ENCODE measurements around the gene SOST. TPM values are rescaled to one million over a fixed set of nuclear protein-coding genes. Genes with fewer than 3 reads are reported as not detected.

SOST gene
- total and polyA plus RNA-seq, 3 experiments from 2014 or later: not detected

DNA sequence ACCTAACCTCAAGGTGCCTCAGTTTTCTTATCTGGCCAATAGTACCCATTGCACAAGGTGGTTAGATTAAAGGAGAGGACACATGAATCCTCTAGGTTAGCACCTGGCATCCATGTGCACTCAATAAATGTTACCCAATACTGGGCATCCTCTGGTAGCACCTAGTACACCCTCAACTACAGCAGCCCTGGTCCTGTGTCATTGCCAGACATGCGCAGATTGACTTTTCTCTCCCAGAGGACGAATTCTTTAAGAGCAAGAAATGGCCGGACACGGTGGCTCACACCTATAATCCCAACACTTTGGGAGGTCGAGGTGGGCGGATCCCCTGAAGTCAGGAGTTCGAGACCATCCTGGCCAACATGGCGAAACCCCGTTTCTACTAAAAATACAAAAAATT, 12.9 kb upstream of the SOST start:
- no peak for DNase-seq
- no peak overlapping the region for H3K27ac Mint-ChIP-seq
- H3K4me3 ChIP-seq (ENCODE audit: low read length): no peak overlapping the region
- no peaks in the 10 kb centered on the region for H3K9me3 Mint-ChIP-seq
- H3K27me3 Mint-ChIP-seq: no peaks in the 10 kb centered on the region
- H3K27me3 ChIP-seq (ENCODE audit: insufficient read depth, low read length, poor library complexity, severe bottlenecking): no peaks in the 10 kb centered on the region
- ChIA-PET POLR2A (no interaction called here), CTCF (interaction anchor here (1.1 kb wide), 1 partner anchor 77 kb away, joined by 4 read pairs; no protein-coding TSS in a partner anchor)
- H3K4me3 Mint-ChIP-seq: no peak overlapping the region
- H3K9me3 ChIP-seq (ENCODE audit: low read length): no peaks in the 10 kb centered on the region
- H3K36me3 ChIP-seq (ENCODE audit: insufficient read depth, low read length): no peaks in the 10 kb centered on the region
- peaks cover 3 to 50% (median 18%) of the 10 kb centered on the region in 3 donors for H3K36me3 Mint-ChIP-seq
- H3K4me1 ChIP-seq (ENCODE audit: insufficient read depth, low read length): no peaks in the 10 kb centered on the region
- H3K27ac ChIP-seq (ENCODE audit: low read depth, low read length): no peak overlapping the region
- H3K4me1 Mint-ChIP-seq: peaks cover 0 to 14% (median 0%) of the 10 kb centered on the region in 3 donors

- no peaks in the 10 kb centered on the region for H3K9me3 Mint-ChIP-seq
- Histone ChIP-seq H3K27ac (ENCODE audit: low read depth, low read length) (no peak overlapping the region), H3K4me1 (ENCODE audit: insufficient read depth, low read length) (no peaks in the 10 kb centered on the region), H3K36me3 (ENCODE audit: insufficient read depth, low read length) (no peaks in the 10 kb centered on the region), H3K27me3 (ENCODE audit: insufficient read depth, low read length, poor library complexity, severe bottlenecking) (no peaks in the 10 kb centered on the region), H3K4me3 (ENCODE audit: low read length) (no peak overlapping the region), H3K9me3 (ENCODE audit: low read length) (no peaks in the 10 kb centered on the region)
- no peak overlapping the region for H3K4me3 Mint-ChIP-seq
- no peak for DNase-seq
- H3K36me3 Mint-ChIP-seq: peaks cover 3 to 50% (median 19%) of the 10 kb centered on the region in 3 donors
- ChIA-PET POLR2A (no interaction called here), CTCF (no interaction called here)
- peaks cover 0 to 14% (median 0%) of the 10 kb centered on the region in 3 donors for H3K4me1 Mint-ChIP-seq
- no peak overlapping the region for H3K27ac Mint-ChIP-seq
- H3K27me3 Mint-ChIP-seq: no peaks in the 10 kb centered on the region
Measured at GRCh38 chr17:43770957-43771356, 12.4 kb upstream of the SOST start.

DNA sequence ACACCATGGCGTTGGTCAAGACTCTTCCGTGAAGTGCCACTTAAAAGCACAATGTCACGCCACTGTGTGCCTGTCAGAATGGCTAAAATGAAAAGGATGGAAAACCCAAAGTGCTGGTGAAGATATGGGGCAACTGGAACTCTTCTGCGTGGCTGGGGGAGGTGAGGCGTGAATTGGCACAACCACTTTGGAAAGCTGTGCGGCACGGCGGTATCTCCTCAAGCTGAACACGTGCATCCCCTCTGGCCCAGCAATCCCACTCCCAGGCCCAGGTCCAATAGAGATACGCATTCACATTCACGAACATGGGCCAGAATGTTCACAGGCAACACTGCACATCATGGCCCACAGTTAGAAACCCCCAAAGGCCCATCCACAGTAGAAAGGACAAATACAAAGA, 11.3 kb upstream of the SOST start:
- H3K27me3 Mint-ChIP-seq: no peaks in the 10 kb centered on the region
- no peak overlapping the region for H3K27ac ChIP-seq (ENCODE audit: low read depth, low read length)

GRCh38 chr17:43769426-43769825, 10.8 kb upstream of the SOST start:
- no peak overlapping the region for H3K27ac ChIP-seq (ENCODE audit: low read depth, low read length)
- no peaks in the 10 kb centered on the region for H3K27me3 ChIP-seq (ENCODE audit: insufficient read depth, low read length, poor library complexity, severe bottlenecking)
- CTCF ChIA-PET: interaction anchor here (0.6 to 2.1 kb wide), 3 partner anchors 9 to 84 kb away, joined by 3 to 7 read pairs (median 4); no protein-coding TSS in a partner anchor
- no peaks in the 10 kb centered on the region for H3K9me3 ChIP-seq (ENCODE audit: low read length)
- Mint-ChIP-seq H3K27me3 (no peaks in the 10 kb centered on the region), H3K4me1 (peaks cover 0 to 12% (median 0%) of the 10 kb centered on the region in 3 donors), H3K9me3 (no peaks in the 10 kb centered on the region), H3K36me3 (peaks cover 3 to 45% (median 19%) of the 10 kb centered on the region in 3 donors), H3K27ac (peak overlapping the region in 1 of 8 donors; percentile 29), H3K4me3 (no peak overlapping the region)
- H3K36me3 ChIP-seq (ENCODE audit: insufficient read depth, low read length): no peaks in the 10 kb centered on the region
- POLR2A ChIA-PET: no interaction called here
- no peaks in the 10 kb centered on the region for H3K4me1 ChIP-seq (ENCODE audit: insufficient read depth, low read length)
- H3K4me3 ChIP-seq (ENCODE audit: low read length): no peak overlapping the region
- no peak for DNase-seq

More for the DNA sequence above, 11.3 kb upstream of the SOST start:
- peaks cover 3 to 48% (median 19%) of the 10 kb centered on the region in 3 donors for H3K36me3 Mint-ChIP-seq
- Histone ChIP-seq H3K9me3 (ENCODE audit: low read length) (no peaks in the 10 kb centered on the region), H3K4me1 (ENCODE audit: insufficient read depth, low read length) (no peaks in the 10 kb centered on the region), H3K27me3 (ENCODE audit: insufficient read depth, low read length, poor library complexity, severe bottlenecking) (no peaks in the 10 kb centered on the region), H3K4me3 (ENCODE audit: low read length) (no peak overlapping the region), H3K36me3 (ENCODE audit: insufficient read depth, low read length) (no peaks in the 10 kb centered on the region)
- no peak for DNase-seq
- H3K4me3 Mint-ChIP-seq: no peak overlapping the region
- POLR2A ChIA-PET: no interaction called here
- peak overlapping the region in 1 of 8 donors; percentile 29 for H3K27ac Mint-ChIP-seq
- H3K4me1 Mint-ChIP-seq: peaks cover 0 to 12% (median 0%) of the 10 kb centered on the region in 3 donors
- H3K9me3 Mint-ChIP-seq: no peaks in the 10 kb centered on the region
- CTCF ChIA-PET: interaction anchor here (0.6 to 2.1 kb wide), 3 partner anchors 9 to 84 kb away, joined by 3 to 7 read pairs (median 4); no protein-coding TSS in a partner anchor

GRCh38 chr17:43768943-43769342, 10.4 kb upstream of the SOST start:
- H3K9me3 ChIP-seq (ENCODE audit: low read length): no peaks in the 10 kb centered on the region
- Mint-ChIP-seq H3K9me3 (no peaks in the 10 kb centered on the region), H3K4me1 (peaks cover 0 to 12% (median 0%) of the 10 kb centered on the region in 3 donors), H3K36me3 (peaks cover 3 to 42% (median 19%) of the 10 kb centered on the region in 3 donors), H3K4me3 (no peak overlapping the region), H3K27me3 (peaks cover 0 to under 1% of the 10 kb centered on the region in 2 donors), H3K27ac (no peak overlapping the region)
- H3K36me3 ChIP-seq (ENCODE audit: insufficient read depth, low read length): no peaks in the 10 kb centered on the region
- no peak overlapping the region for H3K4me3 ChIP-seq (ENCODE audit: low read length)
- no peak overlapping the region for H3K27ac ChIP-seq (ENCODE audit: low read depth, low read length)
- H3K4me1 ChIP-seq (ENCODE audit: insufficient read depth, low read length): no peaks in the 10 kb centered on the region
- no peak for DNase-seq
- ChIA-PET CTCF (interaction anchor here (1.7 to 2.1 kb wide), 2 partner anchors 8 to 74 kb away, joined by 4 to 7 read pairs; no protein-coding TSS in a partner anchor), POLR2A (no interaction called here)
- no peaks in the 10 kb centered on the region for H3K27me3 ChIP-seq (ENCODE audit: insufficient read depth, low read length, poor library complexity, severe bottlenecking)

- Histone ChIP-seq H3K27ac (ENCODE audit: low read depth, low read length) (no peak overlapping the region), H3K27me3 (ENCODE audit: insufficient read depth, low read length, poor library complexity, severe bottlenecking) (no peaks in the 10 kb centered on the region), H3K36me3 (ENCODE audit: insufficient read depth, low read length) (no peaks in the 10 kb centered on the region), H3K4me1 (ENCODE audit: insufficient read depth, low read length) (no peaks in the 10 kb centered on the region), H3K9me3 (ENCODE audit: low read length) (no peaks in the 10 kb centered on the region), H3K4me3 (ENCODE audit: low read length) (no peak overlapping the region)
- Mint-ChIP-seq H3K27ac (no peak overlapping the region), H3K4me3 (no peak overlapping the region), H3K9me3 (no peaks in the 10 kb centered on the region), H3K27me3 (peaks cover 0 to 5% of the 10 kb centered on the region in 2 donors), H3K36me3 (peaks cover 3 to 39% (median 19%) of the 10 kb centered on the region in 3 donors), H3K4me1 (peaks cover 0 to 9% (median 0%) of the 10 kb centered on the region in 3 donors)
- ChIA-PET POLR2A (no interaction called here), CTCF (interaction anchor here (2.1 to 13.1 kb wide), 4 partner anchors 12 to 192 kb away, joined by 7 to 335 read pairs (median 22); no protein-coding TSS in a partner anchor)
- no peak for DNase-seq
Measured at GRCh38 chr17:43768382-43768781, 9.8 kb upstream of the SOST start.

DNA sequence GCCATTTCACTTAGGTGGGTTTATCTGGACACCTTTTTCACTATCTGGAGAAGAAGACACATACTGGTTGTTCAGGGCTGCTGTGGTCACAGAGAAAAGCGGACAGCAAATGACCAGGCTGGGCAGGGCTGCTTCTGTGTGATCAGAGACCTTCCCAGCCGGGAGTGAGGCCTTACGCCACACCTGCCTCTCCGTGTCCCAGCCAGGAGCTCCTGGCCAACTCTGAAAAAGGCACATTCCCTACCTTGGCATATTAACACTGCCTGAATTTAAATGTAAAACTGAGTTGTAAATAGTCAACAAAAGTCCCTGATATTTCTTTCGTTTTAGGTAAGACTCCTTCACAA, 9.1 kb upstream of the SOST start:
- no peaks in the 10 kb centered on the region for H3K9me3 Mint-ChIP-seq
- DNase-seq: no peak
- no peak overlapping the region for H3K27ac ChIP-seq (ENCODE audit: low read depth, low read length)
- peaks cover 0 to 5% of the 10 kb centered on the region in 2 donors for H3K27me3 Mint-ChIP-seq
- no peaks in the 10 kb centered on the region for H3K4me1 ChIP-seq (ENCODE audit: insufficient read depth, low read length)
- POLR2A ChIA-PET: no interaction called here
- CTCF ChIA-PET: interaction anchor here (0.8 to 13.1 kb wide), 11 partner anchors 8 to 191 kb away, joined by 3 to 335 read pairs (median 5); partner anchors contain the start of gene CD300LG
- H3K9me3 ChIP-seq (ENCODE audit: low read length): no peaks in the 10 kb centered on the region
- H3K4me3 ChIP-seq (ENCODE audit: low read length): no peak overlapping the region
- peaks cover 0 to 2% (median 0%) of the 10 kb centered on the region in 3 donors for H3K4me1 Mint-ChIP-seq
- H3K27me3 ChIP-seq (ENCODE audit: insufficient read depth, low read length, poor library complexity, severe bottlenecking): no peaks in the 10 kb centered on the region
- H3K27ac Mint-ChIP-seq: no peak overlapping the region
- H3K36me3 ChIP-seq (ENCODE audit: insufficient read depth, low read length): no peaks in the 10 kb centered on the region
- peaks cover 3 to 32% (median 17%) of the 10 kb centered on the region in 3 donors for H3K36me3 Mint-ChIP-seq
- H3K4me3 Mint-ChIP-seq: no peak overlapping the region

- Mint-ChIP-seq H3K27ac (no peak overlapping the region), H3K4me3 (no peak overlapping the region), H3K27me3 (peaks cover 0 to 8% of the 10 kb centered on the region in 2 donors), H3K4me1 (no peaks in the 10 kb centered on the region), H3K36me3 (peaks cover 3 to 27% (median 13%) of the 10 kb centered on the region in 3 donors), H3K9me3 (no peaks in the 10 kb centered on the region)
- H3K4me3 ChIP-seq (ENCODE audit: low read length): no peak overlapping the region
- no peak overlapping the region for H3K27ac ChIP-seq (ENCODE audit: low read depth, low read length)
- no peaks in the 10 kb centered on the region for H3K36me3 ChIP-seq (ENCODE audit: insufficient read depth, low read length)
- ChIA-PET CTCF (interaction anchor here (0.8 to 13.1 kb wide), 17 partner anchors 9 to 191 kb away, joined by 3 to 335 read pairs (median 5); partner anchors contain the start of gene CD300LG), POLR2A (no interaction called here)
- no peak for DNase-seq
- no peaks in the 10 kb centered on the region for H3K4me1 ChIP-seq (ENCODE audit: insufficient read depth, low read length)
- no peaks in the 10 kb centered on the region for H3K27me3 ChIP-seq (ENCODE audit: insufficient read depth, low read length, poor library complexity, severe bottlenecking)
- H3K9me3 ChIP-seq (ENCODE audit: low read length): no peaks in the 10 kb centered on the region
Measured at GRCh38 chr17:43767053-43767712, 8.6 kb upstream of the SOST start.

Data from CD8-positive, alpha-beta memory T cell (primary cell).